HG02885 (cell line): Measurements from ENCODE around the gene EPS15.
A peak's percentile ranks its signal among the peaks of the same experiment; 100 is the strongest.
"Not testable (repeated sequence)": the region's sequence is repeated elsewhere in the genome, so short reads cannot be mapped to it uniquely, and the experiment has no call there.

Experiments used
- ATAC-seq: cut with Tn5 transposase; IDR thresholded peaks from one replicate; pipeline ENCODE4 v1.9.1; 2021; ENCODE audit warnings: mild to moderate bottlenecking; ENCODE audit not compliant: unreplicated experiment, poor library complexity

The EPS15 gene

GRCh38 chr1:51474832-51475620 lies 44.0 kb downstream of the EPS15 start:
- not testable (repeated sequence) for ATAC-seq

DNA sequence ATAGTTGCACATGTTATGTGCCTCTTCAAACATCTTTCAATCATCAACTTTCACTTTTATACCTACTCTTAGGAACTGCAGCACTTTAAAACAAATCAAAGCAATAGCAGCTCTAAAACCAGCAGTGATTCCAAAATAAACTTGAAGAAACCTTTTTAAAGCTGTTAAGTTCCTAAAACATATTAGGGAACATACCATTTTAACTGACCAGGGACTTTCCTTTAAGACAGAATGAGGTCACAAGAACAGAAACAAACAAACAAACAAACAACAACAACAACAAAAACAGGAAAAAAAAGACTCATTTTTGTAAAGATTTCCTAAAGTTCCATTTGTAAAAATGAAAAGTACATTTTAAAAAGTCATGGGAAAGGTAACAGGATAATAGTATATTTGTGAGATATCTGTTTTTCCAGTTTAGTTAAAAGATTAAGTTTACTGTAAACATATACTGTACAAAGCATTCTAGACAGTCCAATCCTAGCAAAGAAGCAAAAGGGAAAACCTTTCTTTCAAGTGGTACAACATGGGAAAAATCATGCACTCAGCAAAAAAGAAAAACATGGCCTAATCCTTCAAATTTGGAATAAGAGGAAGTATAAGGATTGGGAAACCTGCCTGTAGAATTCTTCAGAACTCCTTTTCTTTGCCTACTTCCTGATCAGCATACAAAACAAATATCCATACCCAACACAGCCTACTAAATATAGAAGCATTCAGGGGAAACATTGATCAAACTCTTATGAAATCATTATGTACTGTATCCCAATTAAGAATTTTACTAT lies 45.5 kb downstream of the EPS15 start:
- ATAC-seq, result no peak

DNA sequence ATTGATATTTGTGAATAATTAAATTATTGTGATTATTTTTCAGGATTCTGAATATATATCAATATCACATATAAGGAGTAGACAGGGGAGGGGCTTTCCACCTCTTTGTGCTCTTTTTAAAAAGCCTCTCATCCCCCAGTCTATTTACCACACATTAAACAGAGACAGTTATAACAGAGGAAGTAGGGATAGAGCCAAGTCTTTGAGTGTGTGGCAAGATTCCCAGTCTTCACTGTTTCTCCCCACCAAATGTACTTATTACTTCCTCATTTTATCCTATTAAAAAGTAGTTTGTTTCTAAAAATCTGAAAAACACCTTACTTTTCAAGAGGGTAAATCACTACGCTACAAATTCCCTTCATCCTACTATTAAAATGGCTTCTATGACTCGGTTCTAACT lies 46.7 kb downstream of the EPS15 start:
- ATAC-seq, result no peak

DNA sequence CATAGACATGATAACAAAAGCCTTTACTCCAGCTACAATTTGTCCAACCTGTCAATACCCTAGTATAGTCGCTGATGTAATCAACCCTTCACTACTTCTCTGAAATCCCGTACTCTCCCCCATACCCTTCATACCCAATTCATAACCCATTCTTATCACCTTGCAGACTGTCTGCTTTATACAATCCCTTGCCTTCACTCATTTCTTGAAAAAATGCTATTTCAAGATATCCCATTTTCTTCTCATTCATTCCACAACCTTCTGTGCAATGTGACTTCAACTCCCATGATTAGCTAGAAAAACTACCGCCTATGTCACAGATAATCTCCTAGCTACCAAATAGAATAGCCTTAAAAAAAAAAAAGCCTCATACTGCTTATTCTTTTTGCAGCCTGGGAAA lies 49.5 kb downstream of the EPS15 start:
- ATAC-seq, result no peak

DNA sequence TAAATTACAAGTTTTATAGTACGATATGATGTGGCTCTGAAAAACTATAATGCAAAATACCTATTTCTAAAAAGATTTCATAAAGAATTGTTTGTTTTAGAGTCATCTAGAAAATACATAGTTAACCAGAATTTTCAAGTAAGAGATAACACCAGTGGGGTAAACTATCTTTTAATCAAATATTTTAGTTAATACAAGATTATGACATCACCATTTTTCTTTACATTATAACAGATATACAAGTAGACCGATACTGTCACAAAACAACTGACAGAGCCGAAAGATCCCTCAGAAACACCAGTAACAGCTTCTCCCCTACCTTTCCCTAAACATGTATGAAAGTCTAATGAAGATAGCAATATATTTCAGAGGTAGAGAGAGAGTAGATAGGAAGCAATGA lies 54.2 kb downstream of the EPS15 start:
- no peak for ATAC-seq

DNA sequence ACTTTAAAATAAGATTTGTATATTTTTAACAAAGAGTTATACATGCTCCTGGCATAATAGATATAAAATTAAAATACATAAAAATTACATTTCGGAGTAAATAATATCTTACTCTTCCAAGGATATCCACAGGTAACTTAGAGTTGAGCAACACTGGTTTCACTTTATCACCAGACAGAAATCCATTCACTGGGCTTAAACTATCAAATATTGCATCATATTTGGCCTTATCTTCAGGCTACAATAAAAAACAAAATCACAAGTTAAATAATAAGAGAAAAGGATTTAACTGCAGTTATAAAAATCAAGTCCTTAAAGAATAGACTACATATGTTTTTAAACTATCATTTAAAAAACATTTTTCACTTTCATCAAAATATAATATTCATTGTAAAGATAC lies 55.5 kb downstream of the EPS15 start:
- no peak for ATAC-seq

GRCh38 chr1:51462289-51462688 lies 56.8 kb downstream of the EPS15 start:
- not testable (repeated sequence) for ATAC-seq

DNA sequence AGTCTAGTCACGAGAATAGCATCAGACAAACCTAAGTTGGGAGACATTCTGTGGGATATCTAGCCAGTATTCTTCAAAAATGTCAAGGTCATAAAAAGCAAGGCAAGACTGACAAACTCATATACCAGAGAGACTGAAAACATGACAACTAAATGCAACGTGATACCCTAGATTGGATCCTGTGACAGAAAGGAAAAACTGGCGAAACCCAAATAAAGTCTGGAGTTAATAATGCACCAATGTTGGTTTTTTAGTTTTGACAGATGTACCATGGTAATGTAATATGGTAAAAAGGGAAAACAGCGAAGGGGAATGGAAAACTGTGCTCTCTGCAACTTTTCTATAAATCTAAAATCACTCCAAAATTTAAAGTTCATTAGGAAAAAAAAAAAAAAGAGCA lies 64.5 kb downstream of the EPS15 start:
- ATAC-seq, result no peak

GRCh38 chr1:51453010-51453409 lies 66.1 kb downstream of the EPS15 start:
- ATAC-seq, result no peak

- ATAC-seq, result not testable (repeated sequence)
Observed at GRCh38 chr1:51448844-51449454, 70.1 kb downstream of the EPS15 start.

DNA sequence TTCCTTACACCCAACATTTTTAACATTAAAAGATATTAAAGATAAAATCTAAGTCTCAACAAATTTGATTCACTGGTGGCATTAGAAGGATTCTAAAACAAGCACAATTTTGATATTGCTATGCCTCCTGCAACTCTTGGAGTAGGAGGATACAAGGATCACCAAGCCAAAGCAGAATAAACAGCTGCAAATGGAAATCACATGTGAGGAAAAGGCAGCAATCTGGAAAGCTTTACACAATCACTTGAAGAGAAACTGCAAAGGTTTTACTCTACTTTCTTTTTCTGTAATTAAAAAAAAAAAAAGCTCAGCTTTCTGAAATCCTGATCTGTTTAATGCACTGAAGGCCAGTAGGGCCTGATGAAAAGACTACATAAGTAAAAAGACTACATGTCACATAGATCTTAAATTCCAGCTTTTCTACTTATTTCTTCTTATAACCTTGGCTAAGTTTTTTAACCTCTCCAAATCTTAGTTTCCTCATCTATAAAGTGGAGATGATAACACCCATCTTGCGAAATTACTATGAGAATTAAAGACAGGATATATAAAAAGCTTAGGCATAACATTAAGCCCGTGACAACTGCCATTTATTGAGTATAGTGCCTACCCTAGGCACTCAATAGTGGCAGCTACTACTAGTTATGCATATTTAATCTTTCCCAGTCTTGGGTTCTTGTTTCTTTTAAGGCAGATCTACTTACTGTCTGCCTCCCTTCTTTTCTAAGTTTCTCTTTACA lies 73.5 kb downstream of the EPS15 start:
- no peak for ATAC-seq

- ATAC-seq, result no peak
Observed at GRCh38 chr1:51444534-51445192, 74.4 kb downstream of the EPS15 start.

DNA sequence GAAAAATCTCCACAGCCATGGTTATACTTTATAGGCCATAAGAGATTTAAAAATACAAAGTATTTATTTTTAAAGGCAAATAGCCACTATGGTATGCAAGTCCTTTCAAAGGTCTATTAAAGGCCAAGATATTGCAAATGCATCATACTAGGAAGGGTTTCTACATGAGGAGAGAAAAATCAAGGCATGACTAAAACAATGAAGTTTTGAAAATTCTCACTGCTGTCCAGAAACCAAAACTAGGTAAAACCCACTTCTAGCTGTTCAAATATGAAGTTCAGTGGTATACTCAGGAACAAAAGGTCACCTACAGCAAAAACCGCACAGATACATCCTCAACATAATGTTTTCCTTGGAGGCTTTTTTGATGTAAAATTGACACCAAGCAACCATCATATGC lies 75.0 kb downstream of the EPS15 start:
- ATAC-seq, result peak; percentile 61

DNA sequence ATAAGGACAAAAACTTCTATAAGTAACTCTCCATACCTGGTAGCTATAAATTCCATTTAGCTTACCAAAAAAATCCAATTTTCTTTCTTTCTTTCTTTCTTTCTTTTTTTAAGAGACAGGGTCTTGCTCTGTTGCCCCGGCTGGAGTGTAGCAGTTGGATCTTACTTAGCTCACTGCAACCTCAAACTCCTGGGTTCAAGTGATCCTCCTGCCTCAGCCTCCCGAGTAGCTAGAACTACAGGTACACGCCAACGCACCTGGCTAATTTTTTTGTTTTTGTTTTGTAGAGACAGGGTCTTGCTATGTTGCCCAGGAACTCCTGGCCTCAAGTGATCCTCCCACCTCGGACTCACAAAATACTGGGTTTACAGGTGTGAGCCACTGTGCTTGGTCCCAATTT lies 75.5 kb downstream of the EPS15 start:
- no peak for ATAC-seq

- ATAC-seq, result peak; percentile 37
Observed at GRCh38 chr1:51442616-51443015, 76.5 kb downstream of the EPS15 start.

DNA sequence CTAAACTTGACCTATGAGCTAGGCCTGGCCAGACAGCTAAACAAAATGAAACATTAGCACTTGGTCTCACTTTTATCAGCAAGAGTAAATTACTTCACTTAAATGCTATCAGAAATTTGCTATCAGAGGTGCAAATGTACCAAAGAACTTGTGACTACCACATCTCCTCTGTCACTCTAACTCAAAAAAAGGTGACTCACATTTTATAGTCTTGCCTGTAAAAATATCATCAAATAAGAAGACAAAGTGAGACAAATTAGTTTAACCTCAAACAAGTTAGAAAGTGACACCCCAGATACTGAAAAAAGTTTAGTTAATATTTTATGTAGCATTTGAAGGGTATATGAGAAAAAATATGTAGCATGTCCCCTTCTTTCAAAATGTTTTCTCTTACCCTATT lies 76.9 kb downstream of the EPS15 start:
- no peak for ATAC-seq

DNA sequence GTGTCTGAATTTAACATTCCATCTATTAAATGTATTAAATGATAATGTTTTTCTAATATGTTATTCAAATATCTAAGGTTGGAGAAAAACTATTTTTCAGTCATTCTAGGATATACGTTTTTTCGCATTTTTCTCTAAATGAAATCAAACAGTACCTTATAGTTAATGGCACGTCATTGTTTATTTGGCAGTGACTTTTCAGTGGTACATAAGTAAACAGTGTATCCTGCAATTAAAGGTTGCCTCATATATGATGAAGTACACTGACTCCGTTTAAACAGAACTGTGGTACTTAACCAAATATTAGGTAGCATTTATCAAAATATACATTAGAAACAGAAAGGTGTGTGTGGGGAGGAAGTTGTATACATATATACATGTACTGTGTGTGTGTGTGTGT lies 79.2 kb downstream of the EPS15 start:
- no peak for ATAC-seq

GRCh38 chr1:51439053-51439452 lies 80.0 kb downstream of the EPS15 start:
- peak; percentile 53 for ATAC-seq

- ATAC-seq, result not testable (repeated sequence)
Observed at GRCh38 chr1:51437391-51437790, 81.7 kb downstream of the EPS15 start.

- ATAC-seq, result no peak
Observed at GRCh38 chr1:51435878-51436277, 83.2 kb downstream of the EPS15 start.
